ENCODE results near the gene OLFM1.
"Not testable (repeated sequence)": the region's sequence is repeated elsewhere in the genome, so short reads cannot be mapped to it uniquely, and the experiment has no call there.

The OLFM1 gene

GRCh38 chr9:135060461-135061116, 26.9 kb upstream of the OLFM1 start:
- DNase-seq (ENCODE audit: low spot score), result no peak

GRCh38 chr9:135061441-135061840, 26.0 kb upstream of the OLFM1 start:
- DNase-seq (ENCODE audit: low spot score), result no peak

DNA sequence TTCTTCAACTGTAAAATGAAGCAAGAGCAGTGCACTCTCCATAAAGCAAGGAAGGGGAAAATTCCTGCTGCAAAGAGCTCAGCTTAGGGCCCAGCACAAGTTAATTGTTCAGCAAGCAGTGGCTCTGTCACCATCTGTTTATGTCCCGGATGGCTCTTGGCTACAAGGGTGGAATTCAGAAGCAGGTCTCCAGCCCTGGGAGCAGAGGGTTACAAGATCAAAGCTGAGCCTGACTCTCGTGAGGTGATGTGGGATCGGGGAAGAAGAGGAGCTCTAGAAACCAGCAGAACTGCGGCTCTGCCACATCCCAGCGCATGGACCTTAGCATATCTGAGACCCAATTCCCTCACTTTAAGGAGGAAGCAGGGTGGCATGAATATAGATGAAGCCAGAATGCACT, 25.2 kb upstream of the OLFM1 start:
- DNase-seq (ENCODE audit: low spot score), result no peak

DNA sequence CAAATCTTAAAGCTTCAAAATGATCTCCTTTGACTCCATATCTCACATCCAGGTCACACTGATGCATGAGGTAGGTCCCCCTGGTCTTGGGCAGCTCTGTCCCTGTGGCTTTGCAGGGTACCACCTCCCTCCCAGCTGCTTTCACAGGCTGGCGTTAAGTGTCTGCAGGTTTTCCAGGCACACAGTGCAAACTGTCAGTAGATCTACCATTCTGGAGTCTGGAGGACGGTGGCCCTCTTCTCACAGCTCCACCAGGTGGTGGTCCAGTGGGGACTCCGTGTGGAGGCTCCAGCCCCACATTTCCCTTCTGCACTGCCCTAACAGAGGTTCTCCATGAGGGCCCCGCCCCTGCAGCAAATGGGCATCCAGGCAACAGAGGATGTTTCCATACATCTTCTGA, 24.0 kb upstream of the OLFM1 start:
- not testable (repeated sequence) for DNase-seq (ENCODE audit: low spot score)

GRCh38 chr9:135063888-135064287, 23.6 kb upstream of the OLFM1 start:
- not testable (repeated sequence) for DNase-seq (ENCODE audit: low spot score)

- no peak for DNase-seq (ENCODE audit: low spot score)
Measured at GRCh38 chr9:135065151-135065550, 22.3 kb upstream of the OLFM1 start.

- no peak for DNase-seq (ENCODE audit: low spot score)
Measured at GRCh38 chr9:135065804-135066203, 21.7 kb upstream of the OLFM1 start.

GRCh38 chr9:135066291-135066690, 21.2 kb upstream of the OLFM1 start:
- DNase-seq (ENCODE audit: low spot score), result no peak

DNA sequence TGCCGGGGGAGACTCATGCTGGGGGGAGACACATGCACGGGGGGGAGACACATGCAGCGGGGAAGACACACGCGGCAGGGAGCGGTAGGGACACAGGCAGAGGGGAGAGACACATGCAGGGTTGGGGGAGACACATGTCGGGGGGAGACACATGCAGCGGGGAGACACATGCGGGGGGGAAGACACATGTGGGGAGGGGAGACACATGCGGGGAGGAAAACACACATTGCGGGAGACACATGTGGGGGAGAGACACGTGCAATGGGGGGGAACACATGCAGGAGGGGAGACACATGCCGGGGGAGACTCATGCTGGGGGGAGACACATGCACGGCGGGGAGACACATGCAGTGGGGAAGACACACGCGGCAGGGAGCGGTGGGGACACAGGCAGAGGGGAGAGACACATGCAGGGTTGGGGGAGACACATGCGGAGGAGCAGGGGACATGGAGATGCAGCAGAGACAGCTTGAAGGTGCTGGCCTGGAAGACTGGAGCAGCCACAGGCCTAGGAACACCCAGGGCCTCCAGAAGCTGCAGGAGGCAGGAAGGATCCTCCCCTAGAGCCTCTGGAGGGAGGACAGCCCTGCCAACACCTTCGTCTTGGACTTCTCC, 20.3 kb upstream of the OLFM1 start:
- no peak for DNase-seq (ENCODE audit: low spot score)

- DNase-seq (ENCODE audit: low spot score), result no peak
Measured at GRCh38 chr9:135068776-135069415, 18.6 kb upstream of the OLFM1 start.

DNA sequence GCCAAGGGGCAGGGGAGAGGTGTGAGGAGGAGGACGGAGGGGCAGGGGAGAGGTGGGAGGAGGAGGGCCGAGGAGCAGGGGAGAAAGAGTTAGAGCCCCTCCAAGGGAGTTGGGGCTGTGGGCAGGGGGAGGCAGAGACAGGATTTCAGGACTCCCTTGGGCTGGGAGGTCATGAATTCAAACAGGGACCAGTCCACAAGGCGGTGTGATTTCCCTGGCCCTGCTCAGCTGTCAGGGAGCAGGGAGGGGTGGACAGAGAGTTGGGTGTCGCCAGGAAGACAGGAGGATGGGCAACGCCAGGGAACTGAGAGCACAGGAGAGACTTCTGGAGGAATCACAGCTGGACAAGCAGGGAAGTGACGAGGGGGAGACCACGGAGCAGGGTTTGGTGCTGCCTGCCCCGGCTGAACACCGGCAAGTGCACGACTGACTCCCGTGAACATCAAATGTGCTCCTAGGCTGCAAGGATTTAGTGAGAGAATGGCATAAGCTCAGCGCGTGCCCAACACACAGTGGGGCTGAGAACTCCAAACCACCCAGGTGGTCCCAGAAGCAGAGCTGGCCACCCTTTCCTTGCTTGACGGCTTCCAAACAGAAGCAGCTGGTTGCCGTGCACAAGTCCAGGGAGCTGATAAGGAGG, 17.8 kb upstream of the OLFM1 start:
- DNase-seq (ENCODE audit: low spot score), result no peak

- DNase-seq (ENCODE audit: low spot score), result no peak
Measured at GRCh38 chr9:135070198-135070951, 17.1 kb upstream of the OLFM1 start.

GRCh38 chr9:135070964-135071735, 16.3 kb upstream of the OLFM1 start:
- DNase-seq (ENCODE audit: low spot score), result no peak

GRCh38 chr9:135073081-135073740, 14.3 kb upstream of the OLFM1 start:
- DNase-seq (ENCODE audit: low spot score), result no peak

- no peak for DNase-seq (ENCODE audit: low spot score)
Measured at GRCh38 chr9:135073741-135074305, 13.6 kb upstream of the OLFM1 start.

DNA sequence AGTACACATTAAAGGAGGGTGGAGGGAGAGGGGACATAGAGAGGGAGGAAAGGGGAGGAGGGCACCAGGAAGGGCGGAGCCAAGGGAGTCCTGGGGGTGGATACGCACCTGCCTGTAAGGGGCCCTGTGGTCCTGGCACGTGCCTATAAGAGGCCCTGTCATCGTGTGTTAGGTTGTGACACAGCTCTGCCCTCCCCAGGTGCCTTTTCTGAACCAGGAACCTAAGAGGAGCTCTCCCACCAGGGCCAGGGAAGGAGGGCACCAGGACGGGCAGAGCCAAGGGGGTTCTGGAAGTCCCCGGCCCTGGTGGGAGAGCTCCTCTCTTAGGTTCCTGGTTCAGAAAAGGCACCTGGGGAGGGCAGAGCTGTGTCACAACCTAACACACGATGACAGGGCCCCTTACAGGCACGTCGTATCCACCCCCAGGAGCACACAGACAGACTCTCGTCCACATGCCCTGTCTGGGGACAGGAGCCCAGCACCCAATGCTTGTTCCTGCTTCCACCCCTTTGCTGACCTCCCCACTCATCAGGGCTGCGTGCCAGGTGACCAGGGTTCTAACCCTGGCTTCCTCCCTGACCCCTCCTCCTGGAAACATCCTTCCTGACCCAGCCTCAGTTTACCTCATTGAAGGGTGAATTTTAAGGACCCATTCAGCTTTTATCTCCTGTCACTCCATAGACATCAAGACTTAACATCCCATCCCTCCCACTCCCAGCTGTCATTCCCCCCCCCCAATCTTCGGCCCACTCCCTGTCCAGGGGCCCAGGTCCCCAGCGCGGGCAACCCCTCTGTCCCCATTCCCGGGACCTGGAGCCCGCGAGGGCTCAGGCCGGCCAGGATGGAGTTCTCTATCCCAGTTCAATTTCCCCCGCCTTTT, 12.9 kb upstream of the OLFM1 start:
- no peak for DNase-seq (ENCODE audit: low spot score)

DNA sequence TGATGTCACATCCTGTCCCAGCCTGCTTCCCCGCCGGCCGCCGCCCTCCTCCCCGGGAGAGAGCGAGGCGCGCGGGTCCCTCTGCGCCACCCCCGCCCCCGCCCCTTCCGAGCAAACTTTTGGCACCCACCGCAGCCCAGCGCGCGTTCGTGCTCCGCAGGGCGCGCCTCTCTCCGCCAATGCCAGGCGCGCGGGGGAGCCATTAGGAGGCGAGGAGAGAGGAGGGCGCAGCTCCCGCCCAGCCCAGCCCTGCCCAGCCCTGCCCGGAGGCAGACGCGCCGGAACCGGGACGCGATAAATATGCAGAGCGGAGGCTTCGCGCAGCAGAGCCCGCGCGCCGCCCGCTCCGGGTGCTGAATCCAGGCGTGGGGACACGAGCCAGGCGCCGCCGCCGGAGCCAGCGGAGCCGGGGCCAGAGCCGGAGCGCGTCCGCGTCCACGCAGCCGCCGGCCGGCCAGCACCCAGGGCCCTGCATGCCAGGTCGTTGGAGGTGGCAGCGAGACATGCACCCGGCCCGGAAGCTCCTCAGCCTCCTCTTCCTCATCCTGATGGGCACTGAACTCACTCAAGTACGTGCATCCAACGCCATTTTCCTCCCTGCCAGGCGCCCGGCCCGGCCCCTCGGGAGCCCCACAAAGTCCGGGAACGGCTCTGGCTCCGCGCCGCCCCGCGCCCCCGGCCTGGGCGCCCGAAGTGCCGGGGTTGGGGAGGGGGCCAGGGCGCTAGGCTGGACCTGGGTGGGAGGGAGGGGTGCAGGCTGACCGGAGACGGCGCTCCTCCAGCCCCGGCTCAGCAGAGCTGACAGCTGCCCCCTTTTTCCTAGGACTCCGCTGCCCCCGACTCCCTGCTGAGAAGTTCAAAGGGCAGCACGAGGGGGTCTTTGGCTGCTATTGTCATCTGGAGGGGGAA, 12.0 kb upstream of the OLFM1 start:
- no peak for DNase-seq (ENCODE audit: low spot score)

DNA sequence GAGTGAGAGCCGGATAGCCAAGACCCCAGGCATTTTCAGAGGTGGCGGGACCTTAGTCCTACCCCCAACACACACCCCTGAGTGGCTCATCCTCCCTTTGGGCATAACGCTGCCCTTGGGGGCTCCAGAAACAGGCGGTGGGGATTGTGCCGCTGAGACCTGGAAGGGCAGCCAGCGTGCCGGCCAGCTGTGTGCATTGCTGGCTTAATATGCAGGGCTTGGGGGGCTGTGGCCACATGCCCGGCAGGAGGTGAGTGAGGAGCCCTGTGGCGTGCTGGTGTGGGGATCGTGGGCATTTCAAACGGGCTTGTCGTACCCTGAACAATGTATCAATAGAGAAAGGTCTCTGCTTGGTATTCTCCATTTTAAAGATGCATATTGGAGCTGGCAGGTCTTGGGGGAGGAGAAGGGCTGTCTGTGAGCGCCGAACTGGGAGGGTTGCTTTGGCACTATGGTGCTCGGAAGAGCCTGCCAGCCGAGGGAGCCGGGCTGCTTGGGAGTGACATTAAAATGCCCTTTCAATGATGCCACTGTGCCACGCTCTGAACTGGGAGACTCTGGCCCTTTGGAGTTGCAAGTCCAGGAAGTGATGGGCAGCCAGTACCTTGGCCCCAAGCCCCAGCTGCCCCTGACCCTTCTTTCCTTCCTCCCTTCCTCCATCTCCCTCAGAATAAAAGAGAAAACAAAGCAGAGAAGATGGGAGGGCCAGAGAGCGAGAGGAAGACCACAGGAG, 11.2 kb upstream of the OLFM1 start:
- DNase-seq (ENCODE audit: low spot score), result no peak

All from germinal center (tissue), 1 donor.